Measurements from ENCODE around the gene PIK3R6.

DNA sequence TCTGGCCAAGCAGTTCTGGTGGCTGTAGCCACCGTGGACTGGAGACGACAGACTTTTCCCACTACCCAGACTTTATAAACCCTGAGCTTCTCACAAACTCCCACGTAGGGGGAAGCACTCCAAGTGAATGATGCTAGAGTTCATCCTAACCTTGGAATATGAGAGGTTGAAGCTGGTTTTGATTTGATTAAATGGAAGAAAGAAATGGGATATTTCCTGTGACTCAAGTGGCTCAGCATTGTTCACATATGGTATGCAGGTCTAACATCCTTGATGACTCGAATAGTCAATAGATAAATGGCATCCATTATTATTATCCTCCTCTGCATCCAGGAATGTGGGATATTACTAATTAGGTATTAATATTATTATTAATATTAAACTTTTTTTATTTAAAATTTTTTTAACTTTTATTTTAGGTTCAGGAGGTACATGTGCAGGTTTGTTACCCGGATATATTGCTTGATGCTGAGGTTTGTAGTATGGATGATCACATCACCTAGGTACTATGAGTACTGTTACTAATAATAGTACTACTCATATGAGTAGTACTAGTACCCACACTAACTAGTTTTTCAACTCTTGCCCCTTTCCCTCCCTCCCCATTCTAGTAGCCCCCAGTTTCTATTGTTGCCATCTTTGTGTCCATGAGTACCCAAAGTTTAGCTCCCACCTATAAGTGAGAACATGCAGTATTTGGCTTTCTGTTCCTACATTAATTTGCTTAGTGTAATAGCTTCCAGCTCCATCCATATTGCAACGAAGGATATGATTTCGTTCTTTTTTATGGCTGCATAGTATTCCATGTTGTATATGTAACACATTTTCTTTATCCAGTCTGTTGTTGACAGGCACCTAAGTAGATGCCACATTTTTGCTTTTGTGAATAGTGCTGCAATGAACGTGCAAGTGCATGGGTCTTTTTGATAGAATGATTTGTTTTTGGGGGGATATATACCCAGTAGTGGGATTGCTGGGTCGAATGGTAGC, 22.9 kb downstream of the PIK3R6 start:
- TF ChIP-seq EZH2 (IDR thresholded peaks at IDR 0.05; ENCODE audit: borderline replicate concordance, low read length), result no peak
- TF ChIP-seq, protein P1, sequence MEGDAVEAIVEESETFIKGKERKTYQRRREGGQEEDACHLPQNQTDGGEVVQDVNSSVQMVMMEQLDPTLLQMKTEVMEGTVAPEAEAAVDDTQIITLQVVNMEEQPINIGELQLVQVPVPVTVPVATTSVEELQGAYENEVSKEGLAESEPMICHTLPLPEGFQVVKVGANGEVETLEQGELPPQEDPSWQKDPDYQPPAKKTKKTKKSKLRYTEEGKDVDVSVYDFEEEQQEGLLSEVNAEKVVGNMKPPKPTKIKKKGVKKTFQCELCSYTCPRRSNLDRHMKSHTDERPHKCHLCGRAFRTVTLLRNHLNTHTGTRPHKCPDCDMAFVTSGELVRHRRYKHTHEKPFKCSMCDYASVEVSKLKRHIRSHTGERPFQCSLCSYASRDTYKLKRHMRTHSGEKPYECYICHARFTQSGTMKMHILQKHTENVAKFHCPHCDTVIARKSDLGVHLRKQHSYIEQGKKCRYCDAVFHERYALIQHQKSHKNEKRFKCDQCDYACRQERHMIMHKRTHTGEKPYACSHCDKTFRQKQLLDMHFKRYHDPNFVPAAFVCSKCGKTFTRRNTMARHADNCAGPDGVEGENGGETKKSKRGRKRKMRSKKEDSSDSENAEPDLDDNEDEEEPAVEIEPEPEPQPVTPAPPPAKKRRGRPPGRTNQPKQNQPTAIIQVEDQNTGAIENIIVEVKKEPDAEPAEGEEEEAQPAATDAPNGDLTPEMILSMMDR (IDR thresholded peaks at IDR 0.05; ENCODE audit: low read length), result no peak

All from OCI-LY1 (cell line).